Measurements from ENCODE around the gene PARP6.
A peak's percentile ranks its signal among the peaks of the same experiment; 100 is the strongest.
"Not testable (repeated sequence)": the region's sequence is repeated elsewhere in the genome, so short reads cannot be mapped to it uniquely, and the experiment has no call there.

PARP6 gene

DNA sequence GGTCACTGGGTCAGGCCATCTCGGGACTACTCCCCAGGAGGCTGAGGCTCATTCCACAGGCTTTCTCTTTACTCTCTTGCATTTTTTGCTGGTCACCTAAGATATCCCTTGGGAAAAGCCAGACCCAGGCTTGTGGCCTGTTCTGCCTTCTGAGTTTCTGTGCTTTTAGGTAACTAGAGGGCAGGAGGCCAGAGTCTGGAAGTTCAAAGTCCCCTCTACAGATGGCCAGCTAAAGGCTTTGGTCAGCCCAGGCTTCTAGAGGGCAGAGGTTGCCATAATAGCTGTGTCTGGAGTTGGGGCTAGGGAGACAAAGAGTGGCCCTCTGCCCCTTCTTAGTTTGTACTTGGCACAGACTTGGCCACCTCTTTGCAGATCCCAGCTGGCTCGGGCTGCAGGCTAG lies 8.4 kb upstream of the PARP6 start:
- DNase-seq (ENCODE audit: low read depth in 2 of 2), result no peak

DNA sequence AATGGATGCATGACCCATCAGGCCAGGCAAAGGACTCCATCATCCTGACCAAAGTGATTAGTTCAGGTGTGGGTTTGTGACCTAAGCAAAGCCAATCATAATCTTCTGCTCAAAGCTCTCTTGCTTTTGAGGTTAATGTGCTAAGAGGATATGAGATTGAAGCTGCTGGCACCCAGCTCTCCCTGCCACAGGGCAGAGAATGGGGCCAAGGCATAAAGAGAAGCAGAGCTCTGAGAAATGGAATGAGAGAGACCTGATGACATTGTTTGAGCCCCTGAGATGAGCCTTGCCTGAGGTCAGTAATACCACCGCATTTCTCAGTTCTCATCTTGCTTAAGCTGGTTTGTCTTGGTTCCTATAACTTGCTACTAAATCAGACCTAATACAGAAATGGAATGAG lies 6.4 kb upstream of the PARP6 start:
- no peak for DNase-seq (ENCODE audit: low read depth in 2 of 2)

DNA sequence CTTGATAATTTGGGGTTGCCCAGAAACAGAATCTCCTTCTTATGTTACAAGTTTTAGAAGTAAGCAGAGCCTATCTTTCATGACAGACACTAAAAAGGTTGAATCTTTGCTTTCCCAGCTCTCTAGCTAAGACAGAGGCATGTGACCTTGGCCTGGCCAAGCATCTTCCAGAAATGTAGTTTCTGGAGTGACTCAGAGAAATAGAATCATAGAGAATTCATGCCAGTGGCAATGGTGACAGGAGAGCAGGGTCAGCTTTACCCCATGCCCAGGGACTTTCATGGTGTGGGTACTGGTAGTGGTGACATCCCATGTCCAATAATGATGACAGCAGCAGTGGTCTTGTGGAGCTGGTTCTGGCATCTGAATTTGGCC lies 4.0 kb upstream of the PARP6 start:
- no peak for DNase-seq (ENCODE audit: low read depth in 2 of 2)

DNA sequence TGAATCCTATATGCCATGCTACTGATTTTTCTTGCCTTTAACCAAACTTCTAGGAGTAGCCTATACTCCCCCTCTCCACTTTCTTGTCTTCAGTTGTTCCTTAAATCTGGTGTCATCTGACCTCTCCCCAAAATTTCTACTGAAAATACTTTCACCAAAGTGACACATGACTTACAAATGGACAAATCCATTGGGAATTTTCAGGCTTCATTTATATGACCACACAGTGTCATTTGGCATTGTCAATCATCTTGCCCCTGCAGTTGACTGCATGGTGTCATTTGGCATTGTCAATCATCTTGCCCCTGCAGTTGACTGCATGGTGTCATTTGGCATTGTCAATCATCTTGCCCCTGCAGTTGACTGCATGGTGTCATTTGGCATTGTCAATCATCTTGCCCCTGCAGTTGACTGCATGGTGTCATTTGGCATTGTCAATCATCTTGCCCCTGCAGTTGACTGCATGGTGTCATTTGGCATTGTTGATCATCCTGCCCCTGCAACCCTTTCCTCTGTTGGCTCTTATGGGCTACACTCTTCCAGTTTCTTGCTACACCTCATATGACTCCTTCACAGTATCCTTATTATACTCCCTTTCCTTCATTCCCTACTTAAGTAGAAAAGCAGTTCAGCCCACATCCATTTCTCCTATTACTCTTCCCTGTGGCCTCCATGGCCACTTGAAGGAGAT lies 3.4 kb upstream of the PARP6 start:
- not testable (repeated sequence) for DNase-seq (ENCODE audit: low read depth in 2 of 2)

DNA sequence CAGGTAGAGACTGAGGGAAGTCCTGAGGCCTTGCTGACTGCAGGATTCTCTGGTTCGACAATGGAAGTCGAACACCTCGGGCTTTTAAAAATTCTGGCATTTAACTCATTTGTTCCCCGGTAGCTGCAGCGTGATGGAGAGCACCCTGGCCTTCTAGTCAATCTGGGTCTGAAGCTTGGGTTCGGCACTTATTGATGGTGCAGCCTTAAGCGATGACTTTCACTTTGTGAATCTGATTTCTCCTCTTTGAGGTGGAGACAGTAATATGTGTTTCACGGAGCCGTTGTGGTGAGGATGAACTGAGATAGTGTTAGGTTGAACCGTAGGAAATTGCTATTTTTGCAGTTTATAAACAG lies 621 bp upstream of the PARP6 start:
- DNase-seq (ENCODE audit: low read depth in 2 of 2), result peak in 1 of 2 experiments; percentile 0

DNA sequence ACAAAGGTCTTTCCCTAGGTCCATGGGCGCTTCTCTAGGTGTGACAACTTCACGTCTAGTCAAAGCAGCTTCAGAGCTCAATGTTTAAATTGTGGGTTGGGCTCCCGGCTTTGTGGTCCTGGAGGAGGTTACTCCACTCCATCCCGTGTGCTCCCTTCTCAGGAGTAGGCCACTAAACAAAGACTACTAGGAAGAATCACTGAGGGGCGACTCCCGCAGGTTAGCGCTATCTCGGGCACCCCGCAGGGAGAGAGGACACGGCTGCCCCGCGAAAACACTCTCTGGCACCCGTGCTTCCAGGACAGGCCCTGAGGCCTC lies 500 bp downstream of the PARP6 start:
- DNase-seq (ENCODE audit: low read depth in 2 of 2), result no peak

DNA sequence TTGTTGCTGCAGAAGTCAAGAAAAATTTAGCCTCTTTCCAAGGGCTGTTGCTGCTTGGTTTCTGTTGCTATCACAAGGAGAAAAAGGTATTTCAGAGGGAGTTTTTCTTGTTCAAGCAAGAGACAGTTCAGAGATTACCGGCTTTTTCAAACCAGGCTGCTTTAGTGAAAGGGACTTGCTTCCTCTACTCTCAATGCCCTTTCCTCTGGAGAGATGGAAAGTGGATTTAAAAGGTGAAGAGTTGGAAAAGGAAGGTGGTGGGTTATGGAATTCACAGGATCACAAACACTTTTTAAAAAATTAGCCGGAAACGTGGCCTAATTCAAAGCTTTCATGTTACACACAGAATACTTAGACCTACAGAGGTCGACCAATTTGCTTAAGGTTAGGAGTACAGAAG lies 1.1 kb downstream of the PARP6 start:
- no peak for DNase-seq (ENCODE audit: low read depth in 2 of 2)

DNA sequence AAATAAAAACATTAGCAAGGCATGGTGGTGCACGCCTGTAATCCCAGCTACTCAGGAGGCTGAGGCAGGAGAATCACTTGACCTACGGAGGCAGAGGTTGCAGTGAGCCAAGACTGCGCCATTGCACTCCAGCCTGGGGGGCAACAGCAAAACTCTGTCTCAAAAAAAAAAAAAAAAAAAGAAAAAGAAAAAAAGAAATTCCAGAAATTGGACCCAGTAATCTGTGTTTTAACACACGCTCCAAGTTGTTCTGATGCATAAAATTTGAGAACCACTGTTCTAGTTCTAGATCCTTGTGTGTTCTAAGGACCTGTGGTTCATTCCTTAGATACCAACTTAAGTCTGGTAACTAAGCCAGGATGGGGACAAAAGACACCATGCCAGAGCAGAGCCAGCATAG lies 2.6 kb downstream of the PARP6 start:
- no peak for DNase-seq (ENCODE audit: low read depth in 2 of 2)

DNA sequence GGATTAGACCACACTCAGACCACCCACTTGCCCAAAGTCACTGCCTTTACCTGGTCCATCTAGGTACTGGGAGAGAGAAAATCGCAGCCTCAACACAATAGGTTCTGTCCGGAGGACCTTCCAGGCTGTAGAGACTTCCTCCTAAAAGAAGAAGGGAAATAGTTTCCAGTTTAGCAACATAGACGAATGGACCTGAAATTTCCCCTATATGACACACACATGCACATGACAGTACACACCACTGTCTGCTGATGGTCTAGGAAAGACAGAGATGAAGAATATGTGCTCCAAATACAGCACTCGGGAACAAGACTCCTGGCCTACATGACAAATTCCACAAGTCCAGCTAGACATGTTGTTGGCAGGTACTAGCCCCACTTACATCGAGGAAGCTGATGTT lies 7.3 kb downstream of the PARP6 start:
- no peak for DNase-seq (ENCODE audit: low read depth in 2 of 2)

DNA sequence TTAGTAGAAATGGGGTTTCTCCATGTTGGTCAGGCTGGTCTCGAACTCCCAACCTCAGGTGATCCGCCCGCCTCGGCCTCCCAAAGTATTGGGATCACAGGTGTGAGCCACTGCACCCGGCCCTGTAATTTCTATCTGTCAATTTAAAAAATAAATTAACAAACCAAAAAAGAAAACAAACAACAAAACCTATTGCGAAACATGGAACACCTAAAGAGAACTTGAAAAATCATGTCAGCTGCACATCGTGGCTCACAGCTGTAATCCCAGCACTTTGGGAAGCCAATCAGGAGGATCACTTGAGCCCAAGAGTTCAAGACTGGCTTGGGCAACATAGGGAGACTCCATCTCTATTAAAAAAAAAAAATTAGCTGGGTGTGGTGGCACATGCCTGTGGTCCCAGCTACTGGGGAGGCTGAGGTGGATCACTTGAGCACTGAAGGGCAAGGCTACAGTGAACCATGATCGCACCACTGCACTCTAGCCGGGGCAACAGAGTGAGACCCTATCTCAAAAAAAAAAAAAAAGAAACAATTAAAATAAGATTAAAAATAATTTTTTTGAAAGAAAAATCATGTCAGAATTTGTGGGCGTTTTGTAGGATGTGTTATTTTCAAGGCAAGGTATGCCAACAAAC lies 19.6 kb downstream of the PARP6 start:
- DNase-seq (ENCODE audit: low read depth in 2 of 2), result no peak

DNA sequence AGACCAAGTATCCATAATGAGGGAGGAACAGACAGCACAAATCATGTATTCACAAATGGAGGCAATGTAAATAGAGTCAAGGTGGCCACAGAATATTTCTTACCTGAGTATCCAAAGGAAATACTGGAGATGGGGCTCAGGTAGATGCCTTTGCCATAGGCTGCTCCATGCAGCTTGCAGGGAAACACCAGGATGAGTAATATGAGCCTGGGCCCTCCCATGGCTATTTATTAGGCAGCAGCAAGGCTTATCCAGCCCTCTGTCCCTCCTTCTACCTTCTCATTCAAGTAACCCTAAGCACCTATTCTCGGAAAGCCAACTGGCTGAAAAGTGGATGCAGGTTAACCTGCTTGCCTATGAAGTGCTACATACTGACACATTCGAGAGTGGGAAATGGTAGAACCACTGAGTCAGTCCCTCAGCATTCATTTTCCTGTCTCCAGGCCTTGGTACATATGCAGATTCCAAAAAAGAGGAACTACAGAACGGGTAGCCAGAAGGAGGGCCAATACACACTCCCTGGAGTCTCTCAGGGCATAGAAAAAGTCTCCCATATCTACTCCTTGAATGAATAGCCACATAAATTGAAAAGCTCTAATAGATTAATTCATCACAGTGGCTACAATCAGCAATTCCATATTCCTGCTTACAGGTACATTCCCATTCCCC lies 23.1 kb downstream of the PARP6 start:
- DNase-seq (ENCODE audit: low read depth in 2 of 2), result no peak

DNA sequence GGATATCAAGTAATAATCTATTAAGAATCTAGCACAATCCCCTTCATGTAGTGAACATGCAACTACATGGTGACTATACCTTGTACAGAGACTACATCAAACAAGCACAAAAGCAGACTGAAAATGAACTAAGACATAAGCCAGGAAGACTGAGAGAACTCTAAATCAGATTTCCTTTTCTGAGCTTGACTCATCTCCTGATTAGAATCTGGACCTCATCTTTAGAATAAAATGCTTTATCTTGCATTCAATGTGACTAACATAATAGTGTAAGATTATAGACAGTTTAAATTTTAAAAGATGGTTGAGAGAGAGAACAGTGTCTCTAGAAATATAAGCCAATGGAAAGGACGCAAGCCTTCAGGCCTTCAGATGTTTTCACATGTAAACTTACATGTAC lies 23.8 kb downstream of the PARP6 start:
- DNase-seq (ENCODE audit: low read depth in 2 of 2), result no peak

DNA sequence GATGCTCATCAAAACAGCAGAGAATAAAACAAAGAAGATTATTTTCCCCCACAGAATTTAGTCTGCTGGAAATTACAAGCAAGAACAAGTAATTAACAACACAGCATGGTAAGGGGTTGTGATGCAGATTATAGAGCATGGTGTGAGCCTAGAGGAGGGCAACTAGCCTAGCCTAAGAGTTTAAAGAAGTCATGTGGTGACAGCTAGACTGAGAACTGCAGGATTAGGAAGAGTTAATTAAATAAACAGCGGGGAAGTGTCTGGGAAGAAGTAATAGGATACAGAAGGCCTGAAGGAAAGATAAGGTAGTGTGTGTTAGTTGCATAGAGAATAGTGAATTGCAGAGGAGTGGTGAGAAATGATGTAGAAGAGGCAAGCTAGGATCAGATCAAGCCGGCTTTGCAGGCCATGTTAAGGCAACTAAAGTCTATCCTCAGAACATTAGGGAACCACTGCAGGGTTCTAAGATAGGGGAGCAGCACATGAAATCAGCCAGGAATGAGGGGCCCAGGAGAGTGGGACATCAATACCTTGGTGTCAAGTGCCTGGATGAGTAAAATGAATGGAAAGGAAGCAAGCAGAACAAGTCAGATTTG lies 29.5 kb downstream of the PARP6 start:
- DNase-seq (ENCODE audit: low read depth in 2 of 2), result no peak

DNA sequence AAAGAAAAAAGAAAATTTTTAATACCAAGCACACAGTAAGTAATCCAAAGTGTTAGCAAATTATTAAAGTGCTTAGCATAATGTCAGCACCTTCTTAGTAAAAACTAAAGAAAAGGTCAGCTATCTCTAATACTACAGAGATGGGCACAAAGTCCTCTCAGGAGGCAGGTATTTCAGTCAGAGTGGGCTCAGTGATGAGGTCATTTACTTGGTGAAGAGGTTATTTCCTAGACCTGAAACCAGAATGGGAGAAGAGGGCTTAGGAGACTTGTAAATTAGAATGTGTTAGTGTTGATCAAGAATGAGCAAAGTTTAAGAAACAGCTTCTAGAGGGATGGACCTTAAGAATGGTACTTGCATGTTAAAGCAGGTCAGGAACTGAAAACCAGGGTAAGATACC lies 32.7 kb downstream of the PARP6 start:
- DNase-seq (ENCODE audit: low read depth in 2 of 2), result no peak

DNA sequence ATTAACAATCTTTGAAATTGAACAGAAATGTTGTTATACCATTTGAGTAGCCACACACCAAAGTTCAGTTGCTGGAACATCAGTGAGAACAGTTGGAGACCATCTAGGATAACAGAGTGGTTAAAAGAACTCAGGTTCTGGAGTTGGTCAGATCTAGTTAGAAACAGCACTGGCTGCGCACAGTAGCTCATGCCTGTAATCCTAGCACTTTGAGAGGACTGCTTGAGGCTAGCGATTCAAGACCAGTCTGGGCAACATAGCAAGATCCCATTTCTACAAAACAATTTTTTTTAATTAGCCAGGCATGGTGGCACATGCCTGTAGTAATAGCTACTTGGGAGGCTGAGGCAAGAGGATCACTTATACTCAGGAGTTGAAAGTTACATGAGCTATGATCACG lies 33.8 kb downstream of the PARP6 start:
- DNase-seq (ENCODE audit: low read depth in 2 of 2), result no peak

DNA sequence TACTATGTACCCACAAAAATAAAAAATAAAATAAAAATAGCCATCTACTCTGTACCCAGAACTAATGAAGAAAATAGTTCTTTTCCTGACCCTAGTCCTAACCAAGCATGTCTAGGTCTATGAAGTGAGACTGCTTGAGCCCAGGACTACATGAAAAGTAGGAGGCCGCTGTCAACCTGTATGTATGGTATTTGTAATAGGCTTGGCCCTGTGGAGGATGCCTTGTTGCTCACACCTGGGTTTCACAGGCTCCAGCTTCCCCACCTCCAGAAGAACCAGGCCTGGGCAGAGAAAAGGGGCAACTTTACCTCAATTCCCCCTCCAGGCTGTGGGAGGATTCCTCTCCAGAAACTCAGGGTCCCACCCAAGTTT lies 34.5 kb downstream of the PARP6 start:
- no peak for DNase-seq (ENCODE audit: low read depth in 2 of 2)

DNA sequence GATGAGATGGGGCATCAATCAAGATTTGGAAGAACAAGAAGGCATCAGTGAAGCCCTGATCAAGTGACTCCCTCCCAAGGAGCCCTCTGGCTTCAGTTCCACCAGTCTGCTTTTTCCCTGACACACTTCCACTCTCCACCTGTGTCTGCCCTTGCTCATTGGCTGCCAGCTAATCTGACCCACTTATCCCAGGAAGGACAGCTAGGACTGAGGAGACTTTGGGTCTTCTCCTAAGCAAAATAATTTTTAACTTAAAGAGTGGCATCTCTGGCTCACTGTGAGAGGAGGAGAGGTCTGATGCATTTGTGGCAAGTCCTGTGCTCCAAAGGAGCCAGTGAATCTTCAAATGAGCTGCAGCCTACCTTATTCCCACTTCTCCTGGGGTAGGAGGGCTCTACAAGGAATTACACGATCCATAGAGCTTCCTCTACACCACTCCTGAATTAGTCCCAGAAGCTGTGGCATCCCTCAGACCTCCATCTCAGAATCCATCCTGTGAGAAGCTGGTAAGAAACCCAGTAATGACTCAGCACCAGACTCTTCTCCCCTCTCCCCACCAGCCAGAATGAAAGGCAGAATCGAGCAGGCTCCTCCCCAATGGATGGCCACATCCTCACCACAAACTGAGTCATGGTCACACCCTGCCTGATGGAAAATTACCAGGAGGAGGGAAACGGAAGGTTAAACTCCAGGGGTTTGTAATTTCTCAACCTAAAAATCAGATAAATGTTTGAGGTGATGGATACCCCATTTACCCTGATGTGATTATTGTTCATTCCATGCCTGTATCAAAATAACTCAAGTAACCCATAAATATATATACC lies 35.1 kb downstream of the PARP6 start:
- DNase-seq (ENCODE audit: low read depth in 2 of 2), result peak; percentile 96 to 97

DNA sequence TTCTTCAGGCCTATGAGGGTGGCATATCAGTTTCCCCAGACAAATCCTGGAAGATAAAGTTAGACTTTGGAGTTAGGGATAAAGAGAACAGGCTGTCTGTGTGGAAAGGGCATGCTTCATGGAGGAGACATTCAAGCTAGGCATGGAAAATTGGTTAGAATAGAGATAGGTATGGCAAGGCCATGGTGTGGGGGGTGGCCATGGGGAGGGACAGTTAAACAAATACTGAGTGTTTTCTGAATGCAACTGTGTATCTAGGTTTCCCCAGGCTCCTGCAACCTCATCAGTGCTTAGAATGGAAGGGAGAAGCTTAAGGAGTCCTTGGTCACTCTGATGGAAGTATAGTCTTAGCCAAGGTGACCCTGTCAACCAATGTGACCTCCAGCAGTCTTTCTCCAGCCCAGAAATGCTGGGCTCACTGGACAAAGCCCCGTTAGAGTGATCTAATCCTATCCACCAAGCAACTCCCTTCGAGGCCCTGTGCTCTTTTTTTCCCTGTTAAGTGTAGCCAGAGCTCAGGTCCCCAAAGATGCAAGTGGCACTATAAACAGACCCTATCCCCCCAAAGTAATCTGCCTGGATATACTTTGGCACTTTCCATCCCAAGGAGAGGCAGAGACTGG lies 35.9 kb downstream of the PARP6 start:
- DNase-seq (ENCODE audit: low read depth in 2 of 2), result no peak

DNA sequence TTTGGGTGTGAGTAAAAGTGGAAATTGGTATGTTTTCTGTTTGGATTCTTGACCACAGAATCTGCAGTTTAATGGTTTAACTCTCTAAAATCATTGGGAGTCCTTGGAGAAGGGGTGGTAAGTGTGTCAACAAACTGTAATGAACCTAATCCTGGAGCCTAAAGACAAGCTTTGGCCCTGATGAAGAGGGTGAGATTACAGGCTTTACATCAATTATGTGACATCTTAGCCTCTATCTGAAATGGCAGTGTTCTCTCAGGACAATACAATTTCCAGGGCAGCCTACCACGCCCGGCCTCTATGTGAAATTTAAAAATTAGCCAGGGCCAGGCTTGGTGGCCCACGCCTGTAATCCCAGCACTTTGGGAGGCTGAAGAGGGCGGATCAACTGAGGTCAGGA lies 37.1 kb downstream of the PARP6 start:
- no peak for DNase-seq (ENCODE audit: low read depth in 2 of 2)

DNA sequence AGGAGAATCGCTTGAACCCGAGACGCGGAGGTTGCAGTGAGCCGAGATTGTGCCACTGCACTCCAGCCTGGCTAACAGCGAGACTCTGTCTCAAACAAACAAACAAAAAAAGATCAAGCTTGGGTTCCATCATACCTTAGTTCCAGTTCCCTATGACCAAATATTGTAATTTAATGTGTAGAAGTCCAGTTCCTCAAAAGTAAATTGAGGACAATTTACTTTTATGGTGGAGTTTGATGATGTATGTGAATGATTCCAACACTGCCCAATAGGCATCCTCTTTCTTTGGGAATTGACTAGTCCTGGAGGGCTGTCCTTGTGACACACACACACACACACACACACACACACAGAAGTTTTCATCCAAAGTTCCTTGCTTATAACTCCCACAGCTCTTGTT lies 38.6 kb downstream of the PARP6 start:
- DNase-seq (ENCODE audit: low read depth in 2 of 2), result no peak

DNA sequence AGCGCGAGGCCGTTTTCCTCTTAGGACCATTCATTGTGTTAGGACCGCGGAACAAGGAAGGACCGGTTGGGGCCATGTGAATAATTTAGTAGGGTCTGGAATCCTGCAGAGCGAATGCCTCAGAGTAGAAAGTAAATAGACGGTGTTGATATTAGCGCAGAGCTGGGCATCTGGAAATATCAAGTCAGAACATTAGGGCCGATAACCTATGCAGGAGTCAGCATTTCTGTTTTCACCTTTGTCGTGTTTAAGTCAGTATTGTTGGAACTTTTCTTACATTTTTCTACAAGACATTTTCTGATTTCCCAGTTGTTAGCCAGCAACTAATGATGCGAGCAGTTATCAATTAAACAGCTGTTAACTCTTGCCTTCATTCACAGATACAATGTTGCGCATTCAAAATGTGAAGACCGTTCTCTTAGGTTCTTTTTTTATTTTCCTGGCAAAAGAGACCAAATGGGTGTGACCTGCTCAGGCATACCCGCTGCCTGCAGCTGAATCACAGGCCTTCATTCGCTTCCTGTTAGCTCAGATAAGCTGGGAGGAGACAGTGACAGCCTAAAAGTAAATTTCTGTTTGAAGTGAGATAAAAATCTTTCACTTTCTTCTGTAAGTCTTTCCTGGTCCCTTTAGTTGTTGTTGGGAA lies 40.4 kb downstream of the PARP6 start:
- peak in 1 of 2 experiments; percentile 32 for DNase-seq (ENCODE audit: low read depth in 2 of 2)

Data from fibroblast of skin of left quadriceps (primary cell).